H9 (cell line): ENCODE results near the gene KLHDC7B. TPM values are rescaled to one million over a fixed set of nuclear protein-coding genes. Genes with fewer than 3 reads are reported as not detected.

Experiments used
- DNase-seq: peaks from one replicate; pipeline ENCODE4 v3.0.0-alpha.2; 2017
- H2AFZ ChIP-seq: one replicate; pipeline ENCODE4 v1.6.1; 2013; ENCODE audit warnings: mild to moderate bottlenecking, low read length, control low read depth, moderate library complexity
- H2AK5ac ChIP-seq: 2 replicates; pipeline ENCODE4 v1.6.1; 2013; ENCODE audit warnings: low read length, control low read depth, mixed read lengths; ENCODE audit not compliant: insufficient read length
- H2BK120ac ChIP-seq: one replicate; pipeline ENCODE4 v1.6.1; 2013; ENCODE audit warnings: low read depth, mild to moderate bottlenecking, low read length, control low read depth, inconsistent platforms; ENCODE audit not compliant: poor library complexity, severe bottlenecking
- H2BK12ac ChIP-seq: 2 replicates; pipeline ENCODE4 v1.6.1; 2013; ENCODE audit warnings: low read length, control low read depth, mixed read lengths, low read depth; ENCODE audit not compliant: insufficient read length
- H2BK15ac ChIP-seq: 2 replicates; pipeline ENCODE4 v1.6.1; 2013; ENCODE audit warnings: low read depth, low read length, control low read depth
- H2BK20ac ChIP-seq: one replicate; pipeline ENCODE4 v1.6.1; 2013; ENCODE audit warnings: low read depth, mild to moderate bottlenecking, low read length, control low read depth, inconsistent platforms; ENCODE audit not compliant: poor library complexity, severe bottlenecking
- H2BK5ac ChIP-seq: 2 replicates; pipeline ENCODE4 v1.6.1; 2013; ENCODE audit warnings: low read length, control low read depth, mixed read lengths; ENCODE audit not compliant: insufficient read length
- H3K14ac ChIP-seq: 2 replicates; pipeline ENCODE4 v1.6.1; 2013; ENCODE audit warnings: low read length, control low read depth; ENCODE audit not compliant: insufficient read depth
- H3K18ac ChIP-seq: 2 replicates; pipeline ENCODE4 v1.6.1; 2013; ENCODE audit warnings: low read depth, mild to moderate bottlenecking, mixed read lengths, low read length, control low read depth; ENCODE audit not compliant: insufficient read length
- H3K23ac ChIP-seq: 2 replicates; pipeline ENCODE4 v1.6.1; 2013; ENCODE audit warnings: low read length, control low read depth, mixed read lengths, low read depth; ENCODE audit not compliant: insufficient read length
- H3K23me2 ChIP-seq: 2 replicates; pipeline ENCODE4 v1.6.1; 2013; ENCODE audit warnings: low read depth, mild to moderate bottlenecking, mixed read lengths, low read length, control low read depth; ENCODE audit not compliant: insufficient read length, poor library complexity, severe bottlenecking
- H3K27ac ChIP-seq: 2 replicates; pipeline ENCODE4 v1.5.1; 2013; ENCODE audit warnings: low read length, control low read depth, mixed read lengths, low read depth; ENCODE audit not compliant: insufficient read length
- H3K27me3 ChIP-seq: 2 replicates; pipeline ENCODE4 v1.6.1; 2013; ENCODE audit warnings: low read length, control low read depth, inconsistent platforms; ENCODE audit not compliant: insufficient read depth
- H3K4ac ChIP-seq: 2 replicates; pipeline ENCODE4 v1.6.1; 2013; ENCODE audit warnings: low read depth, mild to moderate bottlenecking, control low read depth, inconsistent platforms, low read length, moderate library complexity
- H3K4me1 ChIP-seq: 2 replicates; pipeline ENCODE4 v1.6.1; 2013; ENCODE audit warnings: low read length, control low read depth, inconsistent platforms; ENCODE audit not compliant: insufficient read depth
- H3K4me2 ChIP-seq: 2 replicates; pipeline ENCODE4 v1.6.1; 2013; ENCODE audit warnings: low read length, control low read depth, mixed read lengths; ENCODE audit not compliant: insufficient read length, insufficient read depth
- H3K56ac ChIP-seq: 2 replicates; pipeline ENCODE4 v1.6.1; 2013; ENCODE audit warnings: low read depth, mild to moderate bottlenecking, mixed read lengths, low read length, control low read depth; ENCODE audit not compliant: insufficient read length
- H3K79me1 ChIP-seq: 2 replicates; pipeline ENCODE4 v1.6.1; 2013; ENCODE audit warnings: low read depth, mild to moderate bottlenecking, moderate library complexity, low read length, control low read depth, inconsistent platforms; ENCODE audit not compliant: insufficient read depth, poor library complexity, severe bottlenecking
- H3K79me2 ChIP-seq: 2 replicates; pipeline ENCODE4 v1.6.1; 2013; ENCODE audit warnings: low read length, control low read depth, inconsistent platforms; ENCODE audit not compliant: insufficient read depth
- H3K9ac ChIP-seq: 2 replicates; pipeline ENCODE4 v1.6.1; 2013; ENCODE audit warnings: low read length, control low read depth, mixed read lengths; ENCODE audit not compliant: insufficient read length; ENCODE audit errors: extremely low read depth
- H3K9me3 ChIP-seq: one replicate; pipeline ENCODE4 v1.6.1; 2013; ENCODE audit warnings: low read depth, low read length, inconsistent platforms; ENCODE audit not compliant: control insufficient read depth
- H3T11ph ChIP-seq: one replicate; pipeline ENCODE4 v1.6.1; 2013; ENCODE audit warnings: mild to moderate bottlenecking, low read length, control low read depth, inconsistent platforms
- H4K20me1 ChIP-seq: one replicate; pipeline ENCODE4 v1.6.1; 2013; ENCODE audit not compliant: control insufficient read depth, insufficient read length, insufficient read depth
- H4K5ac ChIP-seq: 2 replicates; pipeline ENCODE4 v1.6.1; 2013; ENCODE audit warnings: low read depth, mild to moderate bottlenecking, mixed read lengths, low read length, control low read depth; ENCODE audit not compliant: insufficient read length
- H4K8ac ChIP-seq: replicated peaks from 2 replicates; pipeline ENCODE4 v1.6.1; 2013; ENCODE audit warnings: low read length, control low read depth, mixed read lengths, low read depth; ENCODE audit not compliant: insufficient read length
- H4K91ac ChIP-seq: 2 replicates; pipeline ENCODE4 v1.6.1; 2013; ENCODE audit warnings: low read depth, mild to moderate bottlenecking, moderate library complexity, mixed read lengths, low read length, control low read depth; ENCODE audit not compliant: insufficient read length
- H3K27ac Mint-ChIP-seq, 3 experiments: 2 replicates in 2 of 3; 3 replicates in 1 of 3; pipeline ENCODE4 v1.8.0; 2020 to 2021; ENCODE audit warnings: mixed read lengths in 3 of 3, mild to moderate bottlenecking in 1 of 3, moderate library complexity in 1 of 3
- H3K27me3 Mint-ChIP-seq: 2 replicates; pipeline ENCODE4 v1.8.0; 2021; ENCODE audit warnings: low read depth, mild to moderate bottlenecking, moderate library complexity, mixed read lengths
- H3K36me3 Mint-ChIP-seq, 3 experiments: 2 replicates in 2 of 3; 3 replicates in 1 of 3; pipeline ENCODE4 v1.8.0; 2020 to 2021; ENCODE audit warnings: low read depth in 3 of 3, mixed read lengths in 3 of 3; ENCODE audit not compliant: insufficient read depth in 1 of 3
- H3K4me1 Mint-ChIP-seq, 2 experiments: 2 replicates each; pipeline ENCODE4 v1.8.0; 2020; ENCODE audit warnings: mixed read lengths in 2 of 2
- H3K4me3 Mint-ChIP-seq, 2 experiments: 2 replicates in 1 of 2; 3 replicates in 1 of 2; pipeline ENCODE4 v1.8.0; 2020 to 2021; ENCODE audit warnings: mild to moderate bottlenecking in 2 of 2, mixed read lengths in 2 of 2, moderate library complexity in 1 of 2
- H3K9me3 Mint-ChIP-seq, 2 experiments: 2 replicates in 1 of 2; 3 replicates in 1 of 2; pipeline ENCODE4 v1.8.0; 2020; ENCODE audit warnings: mild to moderate bottlenecking in 2 of 2, mixed read lengths in 2 of 2, moderate library complexity in 1 of 2
- WGBS: extraction: QIAGEN DNeasy Blood & Tissue Kit; methylation state at CpG from one replicate; pipeline ENCODE4 v1.1.7; 2013; ENCODE audit warnings: missing lambda C conversion rate, low lambda C conversion rate, mixed read lengths; ENCODE audit not compliant: insufficient read length; ENCODE audit errors: extremely low coverage; 5-methylcytosine and 5-hydroxymethylcytosine counted together
- total RNA-seq: library from RNA; stranded (reverse); gene quantifications from 2 replicates; pipeline ENCODE4 v1.2.1, GENCODE V29; 2021
- TF ChIP-seq, protein P1 (sequence below): fragments of 200-600 bp; sonication (generic); conservative IDR thresholded peaks from 3 replicates; pipeline ENCODE4 v1.8.0; 2021; ENCODE audit warnings: antibody characterized with exemption, mild to moderate bottlenecking

KLHDC7B gene
- total RNA-seq, 1 experiment from 2014 or later = not detected

DNA sequence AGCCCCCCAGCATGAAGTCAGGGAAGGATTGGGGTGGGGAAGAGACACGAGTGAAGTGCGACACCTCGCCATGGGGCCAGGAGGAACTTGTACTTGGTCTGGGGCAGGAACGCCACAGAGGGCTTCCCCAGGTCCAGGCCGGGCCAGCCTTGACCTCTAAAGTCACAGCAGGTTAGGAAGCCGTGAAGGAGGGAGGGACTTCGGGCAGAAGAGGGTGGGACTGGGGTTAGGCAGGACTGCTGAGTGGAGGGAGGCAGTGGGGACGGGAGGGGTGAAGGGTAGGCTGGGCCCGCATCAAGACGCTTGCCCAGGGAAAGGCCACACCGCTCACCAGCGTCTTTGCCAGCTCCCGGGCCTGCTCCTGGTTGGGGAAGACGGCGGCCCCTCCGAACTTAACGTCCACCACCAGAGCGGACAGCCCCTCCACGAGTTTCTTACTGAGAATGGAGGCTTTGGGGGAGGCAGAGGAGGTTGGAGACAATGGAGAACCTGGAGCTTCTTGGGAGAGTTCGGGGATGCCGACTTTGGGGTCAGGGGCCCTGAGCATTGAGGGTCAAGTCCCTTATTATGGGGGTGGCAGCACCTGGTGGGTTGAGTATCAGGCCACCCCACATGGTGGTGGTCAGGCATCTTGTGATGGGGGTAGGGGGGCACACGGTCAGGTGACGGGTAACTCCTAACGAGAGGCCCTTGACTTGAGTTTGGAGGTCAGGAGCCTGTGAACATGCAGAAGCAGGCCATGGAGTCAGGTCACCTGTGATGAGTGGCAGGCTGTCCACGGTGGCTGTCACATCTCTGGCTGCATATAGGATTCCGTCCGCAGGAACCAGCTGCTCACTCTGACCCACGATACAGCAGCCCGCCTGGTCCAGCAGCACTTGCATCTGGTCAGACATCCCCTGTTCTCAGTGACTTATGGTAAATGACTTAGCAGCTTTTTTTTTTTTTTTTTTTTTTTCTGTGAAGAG lies 18.6 kb upstream of the KLHDC7B start:
- Histone ChIP-seq H3K14ac (no peak overlapping the region), H3K4me2 (peak overlapping the region; percentile 70), H2BK120ac (no peak overlapping the region), H2AFZ (no peak overlapping the region), H3K27me3 (peaks cover 34% of the 10 kb centered on the region; the same call in 1 of the 2 replicates), H2AK5ac (no peak overlapping the region), H2BK15ac (no peak overlapping the region), H4K91ac (no peak overlapping the region), H3K9me3 (no peaks in the 10 kb centered on the region), H2BK5ac (no peak overlapping the region), H3K23me2 (peaks cover 18% of the 10 kb centered on the region), H3K4ac (no peak overlapping the region), H2BK12ac (no peak overlapping the region), H3K23ac (no peak overlapping the region), H3K27ac (no peak overlapping the region), H3K9ac (no peak overlapping the region), H3K4me1 (peaks cover 3% of the 10 kb centered on the region; the same call in 1 of the 2 replicates), H4K8ac (no peak overlapping the region), H3K79me2 (no peaks in the 10 kb centered on the region), H2BK20ac (no peak overlapping the region), H3K56ac (no peak overlapping the region), H3K79me1 (no peaks in the 10 kb centered on the region), H4K5ac (no peak overlapping the region), H3T11ph (no peak overlapping the region), H3K18ac (no peak overlapping the region), H4K20me1 (no peaks in the 10 kb centered on the region)
- TF ChIP-seq, protein P1, sequence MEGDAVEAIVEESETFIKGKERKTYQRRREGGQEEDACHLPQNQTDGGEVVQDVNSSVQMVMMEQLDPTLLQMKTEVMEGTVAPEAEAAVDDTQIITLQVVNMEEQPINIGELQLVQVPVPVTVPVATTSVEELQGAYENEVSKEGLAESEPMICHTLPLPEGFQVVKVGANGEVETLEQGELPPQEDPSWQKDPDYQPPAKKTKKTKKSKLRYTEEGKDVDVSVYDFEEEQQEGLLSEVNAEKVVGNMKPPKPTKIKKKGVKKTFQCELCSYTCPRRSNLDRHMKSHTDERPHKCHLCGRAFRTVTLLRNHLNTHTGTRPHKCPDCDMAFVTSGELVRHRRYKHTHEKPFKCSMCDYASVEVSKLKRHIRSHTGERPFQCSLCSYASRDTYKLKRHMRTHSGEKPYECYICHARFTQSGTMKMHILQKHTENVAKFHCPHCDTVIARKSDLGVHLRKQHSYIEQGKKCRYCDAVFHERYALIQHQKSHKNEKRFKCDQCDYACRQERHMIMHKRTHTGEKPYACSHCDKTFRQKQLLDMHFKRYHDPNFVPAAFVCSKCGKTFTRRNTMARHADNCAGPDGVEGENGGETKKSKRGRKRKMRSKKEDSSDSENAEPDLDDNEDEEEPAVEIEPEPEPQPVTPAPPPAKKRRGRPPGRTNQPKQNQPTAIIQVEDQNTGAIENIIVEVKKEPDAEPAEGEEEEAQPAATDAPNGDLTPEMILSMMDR = no peak
- WGBS = no CpG with 5 or more reads among the region's 29 CpGs
- Mint-ChIP-seq H3K36me3 (peaks cover 2 to 16% (median 14%) of the 10 kb centered on the region in 3 experiments; a peak in 5 of 7 replicates), H3K4me3 (peak overlapping the region; percentile 67 to 79), H3K27me3 (peaks cover 51% of the 10 kb centered on the region), H3K4me1 (peaks cover 11 to 17% of the 10 kb centered on the region in 2 experiments), H3K9me3 (no peaks in the 10 kb centered on the region; a peak in 1 of 5 replicates), H3K27ac (no peak overlapping the region)
- peak; percentile 88 for DNase-seq
